HL-60/S4 treated with phorbol 12-myristate 13-acetate at 8.2 ng/mL for 4 days and 3 days (cell line): Measurements from ENCODE around the gene JAK1.

Source experiments
- in situ Hi-C: fragments of 300-500 bp; cut with MboI; formaldehyde crosslinking; loops from 2 replicates; pipeline ENCODE4 v1.15.0; 2022; ENCODE audit warnings: low sequenced_read_pairs

JAK1 gene

GRCh38 chr1:64980745-64981600 lies 14.6 kb upstream of the JAK1 start:
- in situ Hi-C loops: no loop called here

- in situ Hi-C loops: no loop called here
These were observed 13.0 kb upstream of the JAK1 start for GRCh38 chr1:64979358-64979757.

GRCh38 chr1:64976361-64976760 lies 10.0 kb upstream of the JAK1 start:
- in situ Hi-C loops: no loop called here

- in situ Hi-C loops: no loop called here
These were observed 9.4 kb upstream of the JAK1 start for GRCh38 chr1:64975740-64976139.

GRCh38 chr1:64975127-64975526 lies 8.8 kb upstream of the JAK1 start:
- in situ Hi-C loops: no loop called here

- in situ Hi-C loops: no loop called here
These were observed 8.0 kb upstream of the JAK1 start for GRCh38 chr1:64974288-64974825.

- in situ Hi-C loops: no loop called here
These were observed 6.8 kb upstream of the JAK1 start for GRCh38 chr1:64973061-64973647.

GRCh38 chr1:64969305-64970046 lies 3.1 kb upstream of the JAK1 start:
- in situ Hi-C loops: no loop called here

- in situ Hi-C loops: no loop called here
These were observed 1.0 kb upstream of the JAK1 start for GRCh38 chr1:64967381-64967780.

GRCh38 chr1:64965366-64966157 lies 787 bp downstream of the JAK1 start:
- in situ Hi-C loops: no loop called here

GRCh38 chr1:64963466-64963865 lies 2.9 kb downstream of the JAK1 start:
- in situ Hi-C loops: no loop called here

GRCh38 chr1:64962441-64962840 lies 3.9 kb downstream of the JAK1 start:
- in situ Hi-C loops: no loop called here

- in situ Hi-C loops: no loop called here
These were observed 4.4 kb downstream of the JAK1 start for GRCh38 chr1:64961923-64962322.

GRCh38 chr1:64960731-64961130 lies 5.6 kb downstream of the JAK1 start:
- in situ Hi-C loops: no loop called here

GRCh38 chr1:64959986-64960385 lies 6.4 kb downstream of the JAK1 start:
- in situ Hi-C loops: no loop called here

- in situ Hi-C loops: no loop called here
These were observed 9.5 kb downstream of the JAK1 start for GRCh38 chr1:64956733-64957441.

GRCh38 chr1:64956010-64956640 lies 10.2 kb downstream of the JAK1 start:
- in situ Hi-C loops: no loop called here

- in situ Hi-C loops: no loop called here
These were observed 11.0 kb downstream of the JAK1 start for GRCh38 chr1:64955097-64956009.

- in situ Hi-C loops: no loop called here
These were observed 13.1 kb downstream of the JAK1 start for GRCh38 chr1:64953241-64953640.
